ENCODE data around the gene SDF2L1. TPM values are rescaled to one million over a fixed set of nuclear protein-coding genes. Genes with fewer than 3 reads are reported as not detected.

Gene SDF2L1
- total and polyA plus RNA-seq, 2 of the 13 experiments (the other 11 are each of a cell fraction or from before 2014, with no cell fraction given): 18.0 to 57.4 TPM

GRCh38 chr22:21629255-21630149, 12.6 kb upstream of the SDF2L1 start, which contains the start of gene YDJC (continued):
- TF ChIP-seq ZNF543 (CRISPR knock-in tag; IDR thresholded peaks at IDR 0.05) (peak; percentile 91), ZNF547 (CRISPR knock-in tag; IDR thresholded peaks at IDR 0.05) (peak; percentile 74), ZNF343 (CRISPR knock-in tag; IDR thresholded peaks at IDR 0.05) (peak; percentile 90; the same call in 1 of the 2 replicates), ZNF292 (CRISPR knock-in tag; IDR thresholded peaks at IDR 0.05; ENCODE audit: borderline replicate concordance, low read depth) (no peak), ZFY (CRISPR knock-in tag; IDR thresholded peaks at IDR 0.05) (peak; percentile 88), MIER2 (CRISPR knock-in tag; IDR thresholded peaks at IDR 0.05) (peak; percentile 77), ZNF605 (CRISPR knock-in tag; IDR thresholded peaks at IDR 0.05) (peak; percentile 71; the same call in 1 of the 2 replicates), AKAP8 (CRISPR knock-in tag; IDR thresholded peaks at IDR 0.05) (peak; percentile 82), RAD21 (CRISPR knock-in tag; IDR thresholded peaks at IDR 0.05) (peak; percentile 16; the same call in 1 of the 2 replicates), FOSL2 (CRISPR knock-in tag; IDR thresholded peaks at IDR 0.05) (peak; percentile 57), KDM3A (CRISPR knock-in tag; IDR thresholded peaks at IDR 0.05; ENCODE audit: low read depth) (peak; percentile 60; the same call in 1 of the 2 replicates), TEAD3 (CRISPR knock-in tag; optimal IDR thresholded peaks at IDR 0.05; ENCODE audit: borderline replicate concordance) (peak; percentile 88), BATF2 (CRISPR knock-in tag; IDR thresholded peaks at IDR 0.05) (peak; percentile 90), ATF7 (IDR thresholded peaks at IDR 0.05) (no peak), ATF7 (CRISPR knock-in tag; IDR thresholded peaks at IDR 0.05) (no peak), BRD4 (CRISPR knock-in tag; IDR thresholded peaks at IDR 0.05) (peak; percentile 82), ZNF790 (CRISPR knock-in tag; IDR thresholded peaks at IDR 0.05; ENCODE audit: borderline replicate concordance) (peak; percentile 47; the same call in 1 of the 2 replicates), ZNF772 (CRISPR knock-in tag; IDR thresholded peaks at IDR 0.05) (peak; percentile 65; the same call in 1 of the 2 replicates), ZNF10 (CRISPR knock-in tag; IDR thresholded peaks at IDR 0.05; ENCODE audit: borderline replicate concordance, low read depth) (no peak), ZNF773 (CRISPR knock-in tag; IDR thresholded peaks at IDR 0.05; ENCODE audit: borderline replicate concordance) (peak; percentile 94; the same call in 1 of the 2 replicates), RBAK (CRISPR knock-in tag; IDR thresholded peaks at IDR 0.05) (no peak), NR2F1 (CRISPR knock-in tag; IDR thresholded peaks at IDR 0.05) (no peak), ATM (IDR thresholded peaks at IDR 0.05; ENCODE audit: borderline replicate concordance) (no peak), ZBTB10 (CRISPR knock-in tag; IDR thresholded peaks at IDR 0.05; ENCODE audit: borderline replicate concordance) (peak; percentile 52; the same call in 1 of the 2 replicates), PHB2 (IDR thresholded peaks at IDR 0.05; ENCODE audit: partially characterized antibody) (no peak), FLYWCH1 (CRISPR knock-in tag; IDR thresholded peaks at IDR 0.05) (0 out of 2 replicates have a peak, but pooled peaks have one; percentile 80), RFXANK (CRISPR knock-in tag; IDR thresholded peaks at IDR 0.05) (no peak)
- TF ChIP-seq, protein P1, sequence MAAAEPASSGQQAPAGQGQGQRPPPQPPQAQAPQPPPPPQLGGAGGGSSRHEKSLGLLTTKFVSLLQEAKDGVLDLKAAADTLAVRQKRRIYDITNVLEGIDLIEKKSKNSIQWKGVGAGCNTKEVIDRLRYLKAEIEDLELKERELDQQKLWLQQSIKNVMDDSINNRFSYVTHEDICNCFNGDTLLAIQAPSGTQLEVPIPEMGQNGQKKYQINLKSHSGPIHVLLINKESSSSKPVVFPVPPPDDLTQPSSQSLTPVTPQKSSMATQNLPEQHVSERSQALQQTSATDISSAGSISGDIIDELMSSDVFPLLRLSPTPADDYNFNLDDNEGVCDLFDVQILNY (CRISPR knock-in tag; conservative IDR thresholded peaks at IDR 0.05): no peak; the same call in 1 of the 2 replicates
